ENCODE data around the gene TRPM8. TPM values are rescaled to one million over a fixed set of nuclear protein-coding genes. Genes with fewer than 3 reads are reported as not detected.
"Not testable (repeated sequence)": the region's sequence is repeated elsewhere in the genome, so short reads cannot be mapped to it uniquely, and the experiment has no call there.

TRPM8 gene
- total RNA-seq (ENCODE audit: low replicate concordance) = 0.60 and 0.62 TPM in 2 replicates
- long read RNA-seq, partial matches to known transcripts = 0 of 1 reads
- long read RNA-seq, other reads (novel, unspliced or antisense) = 1 of 1 reads

GRCh38 chr2:233917116-233917515 is at the start of gene TRPM8:
Gene TRPM8, plus strand, starts transcription at chr2:233917373. Its CDS starts 9,165 bp downstream, at chr2:233926538.
- no peak for TF ChIP-seq CTCF (conservative IDR thresholded peaks at IDR 0.05)
- Mint-ChIP-seq H3K27ac (no peak within 1 kb of the TSS), H3K4me1 (ENCODE audit: unreplicated experiment) (no peaks in the 10 kb centered on the region), H3K27me3 (peaks cover 60% of the 10 kb centered on the region), H3K36me3 (no peaks in the 10 kb centered on the region), H3K9me3 (no peaks in the 10 kb centered on the region), H3K4me3 (no peak within 1 kb of the TSS)
- DNase-seq (ENCODE audit: extremely low spot score, unreplicated experiment) = no peak

- no peak for DNase-seq (ENCODE audit: extremely low spot score, unreplicated experiment)
- H3K4me3 Mint-ChIP-seq = peak within 1 kb of the TSS; percentile 97
- no peak for TF ChIP-seq CTCF (conservative IDR thresholded peaks at IDR 0.05)
- peaks cover 28% of the 10 kb centered on the region for H3K27me3 Mint-ChIP-seq
- H3K9me3 Mint-ChIP-seq = peaks cover 9% of the 10 kb centered on the region
- peak within 1 kb of the TSS; percentile 90 for H3K27ac Mint-ChIP-seq
- H3K4me1 Mint-ChIP-seq (ENCODE audit: unreplicated experiment) = peaks cover 4% of the 10 kb centered on the region
- peaks cover 33% of the 10 kb centered on the region for H3K36me3 Mint-ChIP-seq
Measured at GRCh38 chr2:233867993-233868532, 49.1 kb upstream of the TRPM8 start, which contains the start of gene MSL3B. Gene MSL3B, minus strand, starts transcription at chr2:233868386.

- Mint-ChIP-seq H3K27me3 (peaks cover 53% of the 10 kb centered on the region), H3K9me3 (peaks cover 9% of the 10 kb centered on the region), H3K4me1 (ENCODE audit: unreplicated experiment) (peaks cover 4% of the 10 kb centered on the region), H3K27ac (no peak overlapping the region), H3K36me3 (peaks cover 22% of the 10 kb centered on the region), H3K4me3 (no peak overlapping the region)
- TF ChIP-seq CTCF (conservative IDR thresholded peaks at IDR 0.05) = no peak
- no peak for DNase-seq (ENCODE audit: extremely low spot score, unreplicated experiment)
Measured at GRCh38 chr2:233871432-233871831, 45.7 kb upstream of the TRPM8 start.

- Mint-ChIP-seq H3K27me3 (peaks cover 54% of the 10 kb centered on the region), H3K36me3 (peaks cover 15% of the 10 kb centered on the region)
- not testable (repeated sequence) for DNase-seq (ENCODE audit: extremely low spot score, unreplicated experiment); H3K27ac Mint-ChIP-seq; H3K9me3 Mint-ChIP-seq; H3K4me1 Mint-ChIP-seq (ENCODE audit: unreplicated experiment); H3K4me3 Mint-ChIP-seq
Measured at GRCh38 chr2:233872125-233872524, 45.0 kb upstream of the TRPM8 start.

GRCh38 chr2:233882353-233882752 is 34.8 kb upstream of the TRPM8 start:
- Mint-ChIP-seq H3K9me3 (peaks cover 9% of the 10 kb centered on the region), H3K4me3 (no peak overlapping the region), H3K36me3 (no peaks in the 10 kb centered on the region), H3K27me3 (peaks cover 28% of the 10 kb centered on the region), H3K4me1 (ENCODE audit: unreplicated experiment) (no peaks in the 10 kb centered on the region), H3K27ac (no peak overlapping the region)
- no peak for TF ChIP-seq CTCF (conservative IDR thresholded peaks at IDR 0.05)
- no peak for DNase-seq (ENCODE audit: extremely low spot score, unreplicated experiment)

- Mint-ChIP-seq H3K27me3 (peaks cover 33% of the 10 kb centered on the region), H3K9me3 (no peaks in the 10 kb centered on the region), H3K36me3 (no peaks in the 10 kb centered on the region), H3K27ac (no peak overlapping the region), H3K4me1 (ENCODE audit: unreplicated experiment) (no peaks in the 10 kb centered on the region), H3K4me3 (no peak overlapping the region)
- no peak for TF ChIP-seq CTCF (conservative IDR thresholded peaks at IDR 0.05)
- DNase-seq (ENCODE audit: extremely low spot score, unreplicated experiment) = no peak
Measured at GRCh38 chr2:233892793-233893192, 24.4 kb upstream of the TRPM8 start.

- not testable (repeated sequence) for H3K9me3 Mint-ChIP-seq; H3K4me3 Mint-ChIP-seq; DNase-seq (ENCODE audit: extremely low spot score, unreplicated experiment); H3K36me3 Mint-ChIP-seq; H3K4me1 Mint-ChIP-seq (ENCODE audit: unreplicated experiment); H3K27ac Mint-ChIP-seq
- peaks cover 41% of the 10 kb centered on the region for H3K27me3 Mint-ChIP-seq
Measured at GRCh38 chr2:233896253-233896652, 20.9 kb upstream of the TRPM8 start.

Data from type B pancreatic cell (in vitro differentiated cells).